Astrocyte of the spinal cord (primary cell): ENCODE data around the gene ARMH2.

Source experiments
- DNase-seq: peaks from one replicate; pipeline ENCODE4 v3.0.0; 2011; ENCODE audit warnings: low read depth, low spot score
- H3K4me3 ChIP-seq: 2 replicates; pipeline ENCODE4 v1.5.1; 2011; ENCODE audit warnings: low read depth, mild to moderate bottlenecking, low read length, moderate library complexity
- CTCF ChIP-seq: IDR thresholded peaks from 2 replicates; pipeline ENCODE4 v1.5.1; 2012; ENCODE audit warnings: low read depth, mild to moderate bottlenecking, low read length, inconsistent platforms
- in situ Hi-C: cut with HindIII; loops from 2 replicates; pipeline ENCODE4 v1.10.0; 2017; ENCODE audit warnings: low sequenced_read_pairs

ARMH2 gene

GRCh38 chr6:24780206-24780605 lies 18.5 kb downstream of the ARMH2 start:
- DNase-seq, result no peak
- H3K4me3 ChIP-seq, result no peak overlapping the region
- no peak for TF ChIP-seq CTCF
- in situ Hi-C loops, result no loop called here

GRCh38 chr6:24779416-24780016 lies 19.2 kb downstream of the ARMH2 start:
- no peak overlapping the region for H3K4me3 ChIP-seq
- no peak for TF ChIP-seq CTCF
- in situ Hi-C loops, result no loop called here
- no peak for DNase-seq

- no peak overlapping the region for H3K4me3 ChIP-seq
- in situ Hi-C loops, result no loop called here
- no peak for TF ChIP-seq CTCF
- DNase-seq, result no peak
Observed at GRCh38 chr6:24778878-24779277, 19.8 kb downstream of the ARMH2 start.

- in situ Hi-C loops, result no loop called here
- H3K4me3 ChIP-seq, result no peak overlapping the region
- no peak for TF ChIP-seq CTCF
- DNase-seq, result no peak
Observed at GRCh38 chr6:24778121-24778520, 20.6 kb downstream of the ARMH2 start.

- in situ Hi-C loops, result no loop called here
- no peak overlapping the region for H3K4me3 ChIP-seq
- DNase-seq, result no peak
- no peak for TF ChIP-seq CTCF
Observed at GRCh38 chr6:24777227-24777626, 21.5 kb downstream of the ARMH2 start.

GRCh38 chr6:24775520-24776058 lies 23.1 kb downstream of the ARMH2 start:
- TF ChIP-seq CTCF, result no peak
- in situ Hi-C loops, result no loop called here
- peak; percentile 68 for DNase-seq
- H3K4me3 ChIP-seq, result peak overlapping the region; percentile 100
